HL-60 (cell line): ENCODE results near the gene AFTPH.

Source experiments
- DNase-seq, 2 experiments: peaks; one replicate each; pipeline ENCODE4 v3.0.0-alpha.2; 2010 to 2020; ENCODE audit warnings: low read depth in 1 of 2, low spot score in 1 of 2
- H3K27ac ChIP-seq: fragments of 250-450 bp; sonication (Bioruptor Pico); replicated peaks from 2 replicates; pipeline ENCODE4 v1.5.1; 2020; ENCODE audit warnings: mild to moderate bottlenecking, moderate library complexity
- H3K27me3 ChIP-seq: fragments of 250-450 bp; sonication (Bioruptor Pico); 2 replicates; pipeline ENCODE4 v1.5.1; 2021; ENCODE audit warnings: mild to moderate bottlenecking, moderate library complexity; ENCODE audit not compliant: insufficient read depth, poor library complexity, severe bottlenecking
- H3K4me3 ChIP-seq: replicated peaks from 2 replicates; pipeline ENCODE4 v1.5.1; 2011; ENCODE audit warnings: mild to moderate bottlenecking, control low read depth, low read length; ENCODE audit not compliant: insufficient read depth
- GABPA ChIP-seq: IDR thresholded peaks from 2 replicates; pipeline ENCODE4 v1.6.1; 2012; ENCODE audit warnings: low read depth
- POLR2AphosphoS5 ChIP-seq: IDR thresholded peaks from 2 replicates; pipeline ENCODE4 v1.6.1; 2012; ENCODE audit warnings: low read depth
- SPI1 ChIP-seq: IDR thresholded peaks from 2 replicates; pipeline ENCODE4 v1.6.1; 2012; ENCODE audit warnings: low read depth, mild to moderate bottlenecking, borderline replicate concordance
- TF ChIP-seq, protein P1 (sequence below): IDR thresholded peaks from 2 replicates; pipeline ENCODE4 v1.6.1; 2012; ENCODE audit warnings: low read depth; ENCODE audit not compliant: insufficient replicate concordance
- TF ChIP-seq, protein P2 (sequence below): IDR thresholded peaks from one replicate; pipeline ENCODE4 v1.5.1; 2011; ENCODE audit warnings: low read length, control low read depth, inconsistent platforms; ENCODE audit not compliant: insufficient read depth

AFTPH gene

DNA sequence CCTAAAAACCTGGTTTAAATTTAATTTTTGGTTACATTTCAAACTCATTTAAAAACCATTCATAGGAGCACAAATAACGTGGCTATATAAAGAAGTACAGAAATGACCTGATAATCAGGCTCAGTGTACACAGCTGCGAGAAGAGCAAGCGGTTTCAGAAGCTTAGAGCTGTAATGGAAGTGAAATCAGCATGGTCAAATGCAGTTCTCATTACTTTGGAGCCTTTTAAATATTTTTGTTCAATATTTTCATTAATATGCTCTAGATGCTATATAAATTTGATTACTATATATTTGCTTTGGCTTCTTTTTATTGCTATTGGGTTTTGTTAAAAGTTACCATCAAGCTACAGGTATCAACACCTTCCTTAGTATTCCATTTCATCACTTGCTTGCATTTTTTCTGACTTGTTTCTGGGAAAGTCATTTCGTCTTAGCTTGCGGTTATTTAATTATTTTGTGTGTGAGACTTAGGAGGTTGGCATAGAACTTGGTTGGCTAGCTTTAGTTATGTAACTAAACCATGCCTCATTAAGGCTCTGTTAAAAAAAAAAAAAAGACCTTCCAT, 58.7 kb downstream of the AFTPH start:
- no peak for DNase-seq
- Histone ChIP-seq H3K27me3 (no peaks in the 10 kb centered on the region), H3K4me3 (no peak overlapping the region), H3K27ac (no peak overlapping the region)
- TF ChIP-seq POLR2AphosphoS5 = no peak
- TF ChIP-seq, protein P1, sequence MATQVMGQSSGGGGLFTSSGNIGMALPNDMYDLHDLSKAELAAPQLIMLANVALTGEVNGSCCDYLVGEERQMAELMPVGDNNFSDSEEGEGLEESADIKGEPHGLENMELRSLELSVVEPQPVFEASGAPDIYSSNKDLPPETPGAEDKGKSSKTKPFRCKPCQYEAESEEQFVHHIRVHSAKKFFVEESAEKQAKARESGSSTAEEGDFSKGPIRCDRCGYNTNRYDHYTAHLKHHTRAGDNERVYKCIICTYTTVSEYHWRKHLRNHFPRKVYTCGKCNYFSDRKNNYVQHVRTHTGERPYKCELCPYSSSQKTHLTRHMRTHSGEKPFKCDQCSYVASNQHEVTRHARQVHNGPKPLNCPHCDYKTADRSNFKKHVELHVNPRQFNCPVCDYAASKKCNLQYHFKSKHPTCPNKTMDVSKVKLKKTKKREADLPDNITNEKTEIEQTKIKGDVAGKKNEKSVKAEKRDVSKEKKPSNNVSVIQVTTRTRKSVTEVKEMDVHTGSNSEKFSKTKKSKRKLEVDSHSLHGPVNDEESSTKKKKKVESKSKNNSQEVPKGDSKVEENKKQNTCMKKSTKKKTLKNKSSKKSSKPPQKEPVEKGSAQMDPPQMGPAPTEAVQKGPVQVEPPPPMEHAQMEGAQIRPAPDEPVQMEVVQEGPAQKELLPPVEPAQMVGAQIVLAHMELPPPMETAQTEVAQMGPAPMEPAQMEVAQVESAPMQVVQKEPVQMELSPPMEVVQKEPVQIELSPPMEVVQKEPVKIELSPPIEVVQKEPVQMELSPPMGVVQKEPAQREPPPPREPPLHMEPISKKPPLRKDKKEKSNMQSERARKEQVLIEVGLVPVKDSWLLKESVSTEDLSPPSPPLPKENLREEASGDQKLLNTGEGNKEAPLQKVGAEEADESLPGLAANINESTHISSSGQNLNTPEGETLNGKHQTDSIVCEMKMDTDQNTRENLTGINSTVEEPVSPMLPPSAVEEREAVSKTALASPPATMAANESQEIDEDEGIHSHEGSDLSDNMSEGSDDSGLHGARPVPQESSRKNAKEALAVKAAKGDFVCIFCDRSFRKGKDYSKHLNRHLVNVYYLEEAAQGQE = no peak
- TF ChIP-seq, protein P2, sequence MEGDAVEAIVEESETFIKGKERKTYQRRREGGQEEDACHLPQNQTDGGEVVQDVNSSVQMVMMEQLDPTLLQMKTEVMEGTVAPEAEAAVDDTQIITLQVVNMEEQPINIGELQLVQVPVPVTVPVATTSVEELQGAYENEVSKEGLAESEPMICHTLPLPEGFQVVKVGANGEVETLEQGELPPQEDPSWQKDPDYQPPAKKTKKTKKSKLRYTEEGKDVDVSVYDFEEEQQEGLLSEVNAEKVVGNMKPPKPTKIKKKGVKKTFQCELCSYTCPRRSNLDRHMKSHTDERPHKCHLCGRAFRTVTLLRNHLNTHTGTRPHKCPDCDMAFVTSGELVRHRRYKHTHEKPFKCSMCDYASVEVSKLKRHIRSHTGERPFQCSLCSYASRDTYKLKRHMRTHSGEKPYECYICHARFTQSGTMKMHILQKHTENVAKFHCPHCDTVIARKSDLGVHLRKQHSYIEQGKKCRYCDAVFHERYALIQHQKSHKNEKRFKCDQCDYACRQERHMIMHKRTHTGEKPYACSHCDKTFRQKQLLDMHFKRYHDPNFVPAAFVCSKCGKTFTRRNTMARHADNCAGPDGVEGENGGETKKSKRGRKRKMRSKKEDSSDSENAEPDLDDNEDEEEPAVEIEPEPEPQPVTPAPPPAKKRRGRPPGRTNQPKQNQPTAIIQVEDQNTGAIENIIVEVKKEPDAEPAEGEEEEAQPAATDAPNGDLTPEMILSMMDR = no peak
- no peak for TF ChIP-seq SPI1
- no peak for TF ChIP-seq GABPA

DNA sequence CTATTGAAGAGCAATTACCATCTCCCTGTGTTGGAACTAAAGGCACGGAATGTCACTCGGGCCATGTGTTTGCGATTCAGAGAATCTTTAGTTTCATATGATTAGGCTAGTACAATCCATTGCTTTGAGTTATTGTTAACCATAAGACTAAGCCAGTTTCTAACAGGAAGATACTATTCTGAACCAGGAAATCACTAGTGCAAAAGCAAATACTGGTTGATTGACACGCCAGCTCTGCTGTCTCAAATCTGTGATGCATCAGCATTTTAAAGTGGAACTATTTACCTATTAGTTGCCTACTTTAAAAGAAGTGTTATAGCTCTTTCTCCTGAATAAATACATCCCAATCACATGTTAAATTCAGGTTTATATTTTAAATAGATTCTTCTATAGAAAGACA, 61.9 kb downstream of the AFTPH start:
- H3K27me3 ChIP-seq = no peaks in the 10 kb centered on the region
- no peak for DNase-seq
- no peak overlapping the region for H3K27ac ChIP-seq
- TF ChIP-seq, protein P2 = no peak
- TF ChIP-seq GABPA (no peak), POLR2AphosphoS5 (no peak), SPI1 (no peak)
- TF ChIP-seq, protein P1 = no peak
- no peak overlapping the region for H3K4me3 ChIP-seq

DNA sequence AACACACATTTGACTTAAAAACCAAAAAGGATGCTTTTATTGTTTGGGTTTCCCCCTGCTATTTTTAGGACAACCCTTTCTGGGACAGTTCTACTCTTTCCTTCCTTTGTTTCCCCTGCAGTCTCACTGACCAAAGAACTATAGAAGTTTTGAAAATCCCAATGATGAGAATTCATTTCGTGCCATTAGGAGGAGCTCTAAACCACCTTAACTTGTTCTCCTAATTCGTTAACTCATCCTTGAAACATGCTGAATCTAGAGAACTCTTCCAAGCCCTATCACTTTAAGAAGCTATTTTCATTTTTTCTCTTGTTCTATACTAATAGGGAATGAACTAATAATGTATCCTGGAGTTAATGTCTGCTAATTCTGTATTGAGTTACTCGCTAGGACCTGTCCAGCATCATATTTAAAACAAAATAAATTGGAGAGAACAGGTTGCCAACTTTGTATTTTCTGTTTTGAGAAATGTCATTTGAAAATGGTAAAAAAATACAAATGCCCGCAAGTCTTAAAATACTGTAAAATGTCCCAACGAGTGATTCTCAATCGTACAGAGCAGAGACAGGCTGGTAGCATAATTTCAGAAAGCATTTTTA, 62.9 kb downstream of the AFTPH start:
- DNase-seq = peak in 1 of 2 experiments; percentile 21
- H3K27me3 ChIP-seq = no peaks in the 10 kb centered on the region
- no peak overlapping the region for H3K4me3 ChIP-seq
- TF ChIP-seq GABPA = no peak
- TF ChIP-seq, protein P2 = peak; percentile 36
- no peak for TF ChIP-seq SPI1
- no peak overlapping the region; the same call in 1 of the 2 replicates for H3K27ac ChIP-seq

DNA sequence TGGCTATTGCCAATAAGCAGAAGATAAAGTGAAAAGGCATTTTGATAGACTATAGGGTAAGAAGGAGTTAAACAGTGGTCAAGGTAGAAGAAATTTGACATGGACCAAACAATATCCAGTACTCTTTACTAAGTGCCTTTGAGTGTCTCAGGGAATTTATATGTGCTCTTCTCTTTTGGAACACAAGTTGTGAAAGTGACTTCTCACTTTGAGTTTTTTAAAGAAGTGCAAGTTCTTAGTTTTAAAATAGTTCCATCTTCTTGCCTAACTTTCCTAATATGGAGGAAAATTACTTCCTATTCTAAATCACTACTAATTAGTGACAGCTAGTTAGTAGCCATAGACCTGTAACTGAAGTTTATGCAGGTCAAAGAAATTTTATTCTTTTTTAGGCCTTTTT, 63.4 kb downstream of the AFTPH start:
- TF ChIP-seq SPI1 (no peak), GABPA (no peak), POLR2AphosphoS5 (no peak)
- TF ChIP-seq, protein P2 = no peak
- TF ChIP-seq, protein P1 = no peak
- no peak for DNase-seq

More for the DNA sequence above, 63.4 kb downstream of the AFTPH start:
- no peak overlapping the region; the same call in 1 of the 2 replicates for H3K27ac ChIP-seq
- H3K4me3 ChIP-seq = no peak overlapping the region
- no peaks in the 10 kb centered on the region for H3K27me3 ChIP-seq
